GM12878 (cell line): ENCODE measurements around the gene COPZ1.

Experiments used
- CHD4 ChIP-seq: fragments of 200-600 bp; sonication (generic); IDR thresholded peaks from 2 replicates; pipeline ENCODE4 v1.6.1; 2016; ENCODE audit warnings: mild to moderate bottlenecking
- RCOR1 ChIP-seq: conservative IDR thresholded peaks from 2 replicates; pipeline ENCODE4 v1.6.1; 2012; ENCODE audit warnings: low read depth, low read length, improper control_type of control experiment
- TF ChIP-seq, protein P1 (sequence below), 3 experiments: IDR thresholded peaks in 2 of 3; conservative IDR thresholded peaks in 1 of 3; 2 replicates each; pipeline ENCODE4 v1.5.1; 2011; ENCODE audit warnings: low read depth in 3 of 3, low read length in 3 of 3, mild to moderate bottlenecking in 3 of 3, control low read depth in 2 of 3, moderate library complexity in 2 of 3, inconsistent platforms in 1 of 3, mixed read lengths in 1 of 3; ENCODE audit not compliant: control insufficient read depth in 2 of 3, insufficient read depth in 1 of 3; ENCODE audit errors: extremely low read depth in 1 of 3
- TF ChIP-seq, protein P2 (sequence below): IDR thresholded peaks from 2 replicates; pipeline ENCODE4 v1.6.1; 2011; ENCODE audit warnings: borderline replicate concordance, low read depth, mild to moderate bottlenecking, moderate library complexity, low read length; ENCODE audit not compliant: insufficient read depth, poor library complexity, severe bottlenecking
- TF ChIP-seq, protein P3 (sequence below): IDR thresholded peaks from 2 replicates; pipeline ENCODE4 v1.6.1; 2011; ENCODE audit warnings: low read depth, low read length, improper control_type of control experiment, borderline replicate concordance

DNA sequence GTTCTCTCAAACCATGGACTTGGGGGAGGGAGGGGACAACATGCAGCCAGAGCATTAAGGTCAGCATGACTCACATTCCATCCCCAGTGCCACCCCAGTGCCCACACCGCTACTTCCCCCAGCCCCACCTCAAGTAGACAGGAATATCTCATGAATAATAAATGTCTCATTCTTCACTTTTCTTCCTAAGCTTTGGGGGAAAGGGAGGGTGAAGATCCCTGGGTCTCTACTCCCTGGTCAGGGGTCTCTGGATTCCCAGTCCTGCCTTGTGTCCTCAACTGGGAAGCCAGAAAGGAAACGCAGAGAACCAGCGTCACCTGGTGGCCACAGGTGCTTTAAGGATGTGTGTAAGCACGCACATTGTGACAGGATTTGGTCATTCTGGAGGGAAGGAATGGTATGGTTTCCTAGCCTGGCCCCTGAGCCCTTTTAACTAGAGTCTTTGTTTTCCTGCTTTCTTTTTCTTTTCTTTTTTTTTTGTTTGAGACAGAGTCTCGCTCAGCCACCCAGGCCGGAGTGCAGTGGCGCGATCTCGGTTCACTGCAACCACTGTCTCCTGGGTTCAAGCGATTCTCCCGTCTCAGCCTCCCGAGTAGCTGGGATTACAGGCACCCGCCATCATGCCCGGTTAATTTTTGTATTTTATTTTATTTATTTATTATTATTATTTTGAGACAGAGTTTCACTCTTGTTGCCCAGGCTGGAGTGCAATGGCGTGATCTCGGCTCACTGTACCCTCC is 36.0 kb downstream of the COPZ1 start:
- TF ChIP-seq, protein P1, sequence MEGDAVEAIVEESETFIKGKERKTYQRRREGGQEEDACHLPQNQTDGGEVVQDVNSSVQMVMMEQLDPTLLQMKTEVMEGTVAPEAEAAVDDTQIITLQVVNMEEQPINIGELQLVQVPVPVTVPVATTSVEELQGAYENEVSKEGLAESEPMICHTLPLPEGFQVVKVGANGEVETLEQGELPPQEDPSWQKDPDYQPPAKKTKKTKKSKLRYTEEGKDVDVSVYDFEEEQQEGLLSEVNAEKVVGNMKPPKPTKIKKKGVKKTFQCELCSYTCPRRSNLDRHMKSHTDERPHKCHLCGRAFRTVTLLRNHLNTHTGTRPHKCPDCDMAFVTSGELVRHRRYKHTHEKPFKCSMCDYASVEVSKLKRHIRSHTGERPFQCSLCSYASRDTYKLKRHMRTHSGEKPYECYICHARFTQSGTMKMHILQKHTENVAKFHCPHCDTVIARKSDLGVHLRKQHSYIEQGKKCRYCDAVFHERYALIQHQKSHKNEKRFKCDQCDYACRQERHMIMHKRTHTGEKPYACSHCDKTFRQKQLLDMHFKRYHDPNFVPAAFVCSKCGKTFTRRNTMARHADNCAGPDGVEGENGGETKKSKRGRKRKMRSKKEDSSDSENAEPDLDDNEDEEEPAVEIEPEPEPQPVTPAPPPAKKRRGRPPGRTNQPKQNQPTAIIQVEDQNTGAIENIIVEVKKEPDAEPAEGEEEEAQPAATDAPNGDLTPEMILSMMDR (IDR thresholded peaks at IDR 0.05 in 2 of 3, conservative IDR thresholded peaks at IDR 0.05 in 1 of 3; ENCODE audit: control insufficient read depth in 2 of 3, extremely low read depth in 1 of 3, insufficient read depth in 1 of 3, low read depth in 3 of 3, low read length in 3 of 3): peak; percentile 86 to 94 (median 89)
- TF ChIP-seq CHD4 (no peak), RCOR1 (no peak)
- TF ChIP-seq, protein P2, sequence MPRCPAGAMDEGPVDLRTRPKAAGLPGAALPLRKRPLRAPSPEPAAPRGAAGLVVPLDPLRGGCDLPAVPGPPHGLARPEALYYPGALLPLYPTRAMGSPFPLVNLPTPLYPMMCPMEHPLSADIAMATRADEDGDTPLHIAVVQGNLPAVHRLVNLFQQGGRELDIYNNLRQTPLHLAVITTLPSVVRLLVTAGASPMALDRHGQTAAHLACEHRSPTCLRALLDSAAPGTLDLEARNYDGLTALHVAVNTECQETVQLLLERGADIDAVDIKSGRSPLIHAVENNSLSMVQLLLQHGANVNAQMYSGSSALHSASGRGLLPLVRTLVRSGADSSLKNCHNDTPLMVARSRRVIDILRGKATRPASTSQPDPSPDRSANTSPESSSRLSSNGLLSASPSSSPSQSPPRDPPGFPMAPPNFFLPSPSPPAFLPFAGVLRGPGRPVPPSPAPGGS: no peak
- TF ChIP-seq, protein P3, sequence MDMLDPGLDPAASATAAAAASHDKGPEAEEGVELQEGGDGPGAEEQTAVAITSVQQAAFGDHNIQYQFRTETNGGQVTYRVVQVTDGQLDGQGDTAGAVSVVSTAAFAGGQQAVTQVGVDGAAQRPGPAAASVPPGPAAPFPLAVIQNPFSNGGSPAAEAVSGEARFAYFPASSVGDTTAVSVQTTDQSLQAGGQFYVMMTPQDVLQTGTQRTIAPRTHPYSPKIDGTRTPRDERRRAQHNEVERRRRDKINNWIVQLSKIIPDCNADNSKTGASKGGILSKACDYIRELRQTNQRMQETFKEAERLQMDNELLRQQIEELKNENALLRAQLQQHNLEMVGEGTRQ: no peak
